ENCODE measurements around the gene PDE8B.
"Not testable (repeated sequence)": the region's sequence is repeated elsewhere in the genome, so short reads cannot be mapped to it uniquely, and the experiment has no call there.

The PDE8B gene

DNA sequence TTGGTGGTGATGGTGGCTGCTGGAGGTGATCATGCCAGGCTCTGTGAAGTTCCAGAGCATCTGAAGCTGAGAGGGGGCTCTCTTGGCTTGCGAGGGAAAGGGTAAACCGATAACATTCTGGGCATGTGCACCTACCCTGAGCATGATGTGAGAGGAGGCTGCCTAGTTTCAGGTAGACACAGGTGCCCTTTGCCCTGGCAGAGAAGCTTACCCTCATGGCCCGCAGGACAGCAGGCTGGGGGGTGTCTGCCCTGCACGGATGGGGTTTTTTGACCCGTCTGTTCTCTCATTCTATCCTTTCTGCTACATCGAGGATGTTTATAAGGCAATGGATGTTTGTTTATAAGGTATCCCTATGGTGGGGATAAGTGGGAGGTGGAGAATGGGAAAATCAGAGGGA lies 148.8 kb downstream of the PDE8B start:
- no peak for DNase-seq (ENCODE audit: low read depth in 2 of 2)

- DNase-seq (ENCODE audit: low read depth in 2 of 2) = no peak
Measured at GRCh38 chr5:77360381-77360780, 149.9 kb downstream of the PDE8B start.

DNA sequence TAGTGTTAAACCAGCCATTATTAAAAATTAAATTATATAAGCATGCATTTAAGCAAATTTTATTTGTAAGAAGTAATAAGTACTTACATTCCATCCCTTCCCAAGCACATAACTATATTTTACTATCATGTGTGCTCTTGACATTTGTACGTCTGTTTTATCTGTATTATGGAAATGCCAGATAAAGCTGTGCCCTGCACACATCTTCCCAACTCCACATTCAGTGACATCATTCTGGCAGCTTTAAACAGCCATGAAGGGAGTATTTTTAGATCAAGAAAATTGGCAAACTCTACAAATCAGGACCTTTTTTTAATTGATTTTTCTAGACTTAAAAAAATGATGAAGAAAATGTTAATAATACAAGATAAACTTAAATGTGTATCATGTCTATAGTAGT lies 150.5 kb downstream of the PDE8B start:
- no peak for DNase-seq (ENCODE audit: low read depth in 2 of 2)

DNA sequence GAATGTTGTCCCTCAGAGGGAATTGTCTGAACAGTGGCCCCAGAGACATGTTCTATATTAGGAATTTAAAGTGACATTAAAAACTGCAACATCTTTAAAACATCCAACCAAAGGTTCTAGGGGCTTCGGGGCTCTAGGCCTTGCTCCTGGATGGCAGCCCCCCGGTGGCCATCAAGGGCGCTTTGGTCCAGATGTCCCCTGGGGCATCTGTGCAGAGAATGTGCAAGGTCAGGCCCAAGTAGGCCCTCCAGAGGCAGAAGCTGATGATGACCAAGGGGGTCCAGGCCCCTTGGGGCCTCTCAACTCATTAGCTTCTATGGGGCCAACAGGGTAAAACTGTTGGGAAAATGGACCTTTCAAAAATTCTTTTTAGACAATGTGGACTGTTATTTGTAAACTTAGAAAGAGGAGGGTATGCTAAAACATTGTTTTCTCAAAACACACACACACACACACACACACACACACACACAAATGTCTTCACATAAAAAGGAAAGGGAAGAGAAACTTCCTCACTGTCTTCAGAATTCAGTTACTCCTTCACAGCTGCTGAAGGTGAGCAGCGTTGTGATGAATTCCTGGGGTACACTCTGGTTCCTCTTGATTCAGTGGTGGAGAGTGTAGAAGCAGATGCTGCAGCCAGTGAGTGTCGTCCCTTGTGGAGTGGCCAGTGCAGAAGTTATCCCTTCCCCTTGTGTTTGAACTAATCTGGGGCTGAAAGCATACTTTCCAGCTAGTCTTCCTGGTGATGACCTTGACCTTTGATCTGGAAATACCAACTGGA lies 156.4 kb downstream of the PDE8B start:
- no peak for DNase-seq (ENCODE audit: low read depth in 2 of 2)

DNA sequence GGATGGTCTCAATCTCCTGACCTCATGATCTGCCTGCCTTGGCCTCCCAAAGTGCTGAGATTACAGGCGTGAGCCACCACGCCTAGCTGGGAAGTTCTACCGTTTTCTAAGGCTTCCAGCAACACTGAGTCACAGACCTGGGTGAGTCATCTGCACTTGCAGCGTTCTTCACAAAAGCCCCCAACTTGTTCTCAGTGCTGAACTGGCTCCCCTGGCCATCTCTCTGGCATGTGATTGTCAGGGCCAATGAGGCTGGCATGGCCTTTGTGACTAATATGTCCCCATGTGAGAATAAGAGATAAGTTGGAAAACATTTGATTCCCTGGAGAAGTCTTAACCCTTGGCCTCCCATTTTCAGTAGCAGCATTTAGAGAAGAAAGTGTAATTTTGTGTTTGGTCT lies 157.3 kb downstream of the PDE8B start:
- peak in 1 of 2 donors; percentile 4 for DNase-seq (ENCODE audit: low read depth in 2 of 2)

- DNase-seq (ENCODE audit: low read depth in 2 of 2) = no peak
Measured at GRCh38 chr5:77368367-77368766, 157.9 kb downstream of the PDE8B start.

GRCh38 chr5:77369566-77369965 lies 159.1 kb downstream of the PDE8B start:
- DNase-seq (ENCODE audit: low read depth in 2 of 2) = no peak

GRCh38 chr5:77374686-77375085 lies 164.2 kb downstream of the PDE8B start:
- no peak for DNase-seq (ENCODE audit: low read depth in 2 of 2)

DNA sequence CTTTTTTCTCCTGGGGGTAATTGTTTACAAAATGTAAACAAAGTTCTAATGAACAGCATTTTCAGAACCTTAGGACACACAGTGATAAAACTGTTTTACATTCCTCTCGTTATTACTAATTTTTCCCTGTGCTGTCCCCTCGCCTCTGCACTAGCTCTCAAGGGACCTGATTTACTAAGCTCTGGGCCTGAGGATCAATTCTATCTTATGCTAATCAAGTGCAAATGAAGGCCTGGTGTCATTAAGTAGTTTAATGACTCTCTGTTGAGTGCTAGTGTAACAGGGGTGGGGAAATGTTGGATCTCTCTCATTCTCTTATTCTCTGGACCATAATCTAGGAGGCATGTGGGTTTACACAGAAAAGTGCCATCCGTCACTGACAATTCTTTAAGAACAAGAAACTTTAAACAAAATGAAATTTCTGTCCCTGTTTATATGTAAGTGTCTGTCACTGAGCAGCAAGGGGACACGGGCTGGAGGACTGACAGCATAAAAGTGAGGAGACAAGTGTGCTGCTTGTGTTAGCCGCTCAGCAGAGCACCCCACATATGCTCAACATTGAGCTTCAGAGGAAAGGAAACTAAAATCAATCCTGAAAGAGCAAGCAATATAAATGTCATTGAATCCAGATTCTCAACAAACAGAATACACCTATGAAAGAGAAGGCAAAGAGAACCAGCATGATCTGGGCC lies 166.3 kb downstream of the PDE8B start:
- no peak for DNase-seq (ENCODE audit: low read depth in 2 of 2)

DNA sequence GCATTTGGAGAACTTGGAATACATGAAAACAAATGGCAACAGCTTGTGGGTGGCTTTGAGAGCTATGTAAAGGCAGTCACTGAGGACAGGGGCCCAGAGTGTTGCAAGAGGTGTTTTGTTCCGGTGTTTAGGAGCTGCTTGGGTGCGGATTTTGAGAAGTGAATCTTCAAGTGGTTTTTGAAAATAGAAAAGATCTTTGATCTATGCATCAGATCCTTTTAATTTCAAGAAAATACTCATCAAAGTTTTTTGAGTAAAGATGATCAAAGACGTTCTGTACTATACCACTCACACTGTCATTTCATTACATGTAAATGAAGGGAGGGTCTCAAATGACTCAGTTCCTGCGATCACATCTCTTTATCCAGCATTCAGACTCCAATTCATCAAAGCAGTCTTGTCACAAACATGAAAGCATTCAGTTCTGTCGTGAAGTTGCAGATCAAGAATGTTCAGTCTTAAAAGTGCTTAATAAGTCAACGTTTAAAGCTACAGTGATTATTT lies 169.1 kb downstream of the PDE8B start:
- peak in 1 of 2 donors; percentile 50 for DNase-seq (ENCODE audit: low read depth in 2 of 2)

DNA sequence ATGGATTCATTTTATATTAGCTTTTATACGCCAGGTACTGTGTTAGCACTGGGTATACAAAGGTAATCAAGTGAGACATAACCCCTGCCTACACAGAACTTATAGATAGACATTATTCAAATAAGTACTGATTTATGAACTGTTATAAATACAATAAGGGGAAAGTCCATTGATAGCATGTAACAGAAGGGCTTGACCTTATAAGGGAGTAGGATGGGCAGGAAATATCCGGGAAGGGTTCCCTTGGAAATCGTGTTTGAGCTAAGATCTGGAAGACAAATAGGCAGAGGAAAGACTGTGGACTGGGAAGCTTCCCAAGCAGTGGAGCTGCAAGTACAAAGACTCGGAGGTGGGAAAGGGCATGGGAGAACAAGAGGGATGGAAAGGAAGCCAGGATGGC lies 170.2 kb downstream of the PDE8B start:
- no peak for DNase-seq (ENCODE audit: low read depth in 2 of 2)

GRCh38 chr5:77383336-77383735 lies 172.9 kb downstream of the PDE8B start:
- DNase-seq (ENCODE audit: low read depth in 2 of 2) = not testable (repeated sequence)

- not testable (repeated sequence) for DNase-seq (ENCODE audit: low read depth in 2 of 2)
Measured at GRCh38 chr5:77386340-77386739, 175.9 kb downstream of the PDE8B start.

DNA sequence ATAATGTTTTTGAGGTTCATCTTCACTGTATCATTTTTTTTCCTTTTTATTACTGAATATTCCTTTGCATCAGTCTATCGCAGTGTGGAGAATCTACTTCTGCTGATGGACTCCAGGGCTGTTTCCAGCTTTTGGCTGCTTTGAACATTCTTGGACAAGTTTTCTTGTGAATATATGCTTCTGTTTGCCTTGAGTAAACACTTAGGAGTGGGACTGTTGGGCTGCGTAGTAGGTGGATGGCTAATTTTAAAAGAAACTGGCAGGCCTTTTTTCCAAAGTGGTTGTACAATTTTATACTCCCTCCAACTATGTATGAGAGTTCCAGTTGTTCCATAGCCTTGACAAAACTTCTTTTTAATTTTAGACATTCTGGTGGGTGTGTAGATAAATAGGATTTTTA lies 179.3 kb downstream of the PDE8B start:
- DNase-seq (ENCODE audit: low read depth in 2 of 2) = no peak

DNA sequence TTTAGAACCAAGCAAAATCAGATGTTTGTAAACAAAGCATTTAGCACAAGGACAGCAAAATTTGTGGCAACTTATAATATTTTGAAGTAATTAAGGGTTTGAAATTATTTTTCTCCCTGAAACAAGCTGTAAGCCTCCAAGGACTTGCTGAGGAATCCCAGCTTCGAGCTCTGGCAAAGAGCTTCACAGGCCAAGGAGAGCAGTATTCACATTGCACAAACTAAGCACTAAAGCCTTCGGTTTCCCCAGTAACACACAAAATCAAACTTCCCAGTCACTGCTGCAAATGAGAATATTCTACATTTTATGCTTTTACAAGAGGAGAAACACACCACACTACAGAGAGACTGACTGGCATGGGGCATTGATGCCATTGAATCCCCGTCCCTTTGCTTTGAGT lies 179.7 kb downstream of the PDE8B start:
- no peak for DNase-seq (ENCODE audit: low read depth in 2 of 2)

DNA sequence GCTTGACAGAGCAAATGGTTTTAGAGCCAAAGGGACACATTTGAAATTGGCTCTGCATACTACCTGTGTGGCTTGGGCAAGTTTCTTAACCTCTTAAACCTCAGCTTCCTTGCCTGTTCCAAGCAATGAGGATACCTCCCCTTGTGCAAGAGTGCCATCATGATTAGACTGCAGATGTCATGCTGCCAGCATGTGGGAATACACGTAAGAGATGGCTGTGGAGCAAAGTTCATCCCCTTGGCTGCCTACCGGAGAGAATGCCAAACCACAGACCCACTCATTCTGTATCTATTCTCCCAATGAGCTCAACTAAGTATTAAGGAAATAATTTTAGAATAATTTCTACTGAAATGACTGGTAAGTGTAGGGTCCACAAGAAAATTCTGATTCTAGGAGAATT lies 180.3 kb downstream of the PDE8B start:
- DNase-seq (ENCODE audit: low read depth in 2 of 2) = no peak

- DNase-seq (ENCODE audit: low read depth in 2 of 2) = no peak
Measured at GRCh38 chr5:77391240-77391765, 180.8 kb downstream of the PDE8B start.

DNA sequence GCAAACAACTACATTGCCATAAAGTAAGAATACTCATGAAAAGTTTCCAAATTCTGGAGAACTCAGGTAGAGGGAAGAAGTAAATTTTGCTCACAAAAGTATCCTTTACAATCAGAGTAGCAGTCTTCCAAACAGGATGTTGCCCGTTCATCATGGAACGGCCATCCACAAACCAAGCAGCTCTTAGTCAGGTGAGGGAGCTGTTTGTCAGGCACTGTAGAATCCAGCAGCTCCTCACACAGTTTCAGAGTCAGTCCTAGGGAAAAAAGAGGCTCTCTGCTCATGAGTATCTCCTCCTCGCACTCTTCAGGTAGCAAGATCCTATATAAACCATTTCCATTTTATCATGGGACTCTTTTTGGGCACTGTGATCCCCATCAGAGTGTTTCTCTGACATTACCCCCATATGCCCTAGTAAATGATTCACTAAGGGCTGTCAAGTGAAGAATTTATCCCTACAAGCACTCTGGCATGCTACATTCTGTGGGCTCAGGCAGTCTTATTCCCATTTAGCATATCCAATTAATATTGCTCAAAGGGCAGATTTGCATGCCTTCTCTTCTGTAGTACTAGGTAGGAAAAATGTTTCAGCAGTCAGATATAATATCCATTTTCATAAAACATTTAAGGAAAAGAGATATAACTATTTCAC lies 183.7 kb downstream of the PDE8B start:
- DNase-seq (ENCODE audit: low read depth in 2 of 2) = no peak

DNA sequence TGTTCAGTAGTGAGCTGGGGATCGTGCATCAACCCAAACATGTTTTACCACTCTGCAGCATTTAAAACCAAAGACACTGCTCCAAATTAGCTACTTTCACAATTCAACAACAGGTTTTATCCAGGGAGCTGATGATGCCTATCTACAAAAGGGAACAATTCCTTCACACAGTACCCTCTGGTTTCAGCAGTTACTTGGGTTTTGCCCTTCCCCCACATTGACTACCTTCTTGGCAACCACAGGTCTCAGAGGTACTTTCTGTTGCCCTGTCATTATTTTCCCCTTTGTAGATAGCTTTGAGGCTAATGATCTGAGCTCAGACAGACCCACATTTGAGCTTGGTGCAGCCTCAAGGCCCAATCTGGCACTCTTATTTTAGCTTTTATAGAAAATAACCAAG lies 185.5 kb downstream of the PDE8B start:
- DNase-seq (ENCODE audit: low read depth in 2 of 2) = no peak

- no peak for DNase-seq (ENCODE audit: low read depth in 2 of 2)
Measured at GRCh38 chr5:77397686-77398292, 187.3 kb downstream of the PDE8B start.

DNA sequence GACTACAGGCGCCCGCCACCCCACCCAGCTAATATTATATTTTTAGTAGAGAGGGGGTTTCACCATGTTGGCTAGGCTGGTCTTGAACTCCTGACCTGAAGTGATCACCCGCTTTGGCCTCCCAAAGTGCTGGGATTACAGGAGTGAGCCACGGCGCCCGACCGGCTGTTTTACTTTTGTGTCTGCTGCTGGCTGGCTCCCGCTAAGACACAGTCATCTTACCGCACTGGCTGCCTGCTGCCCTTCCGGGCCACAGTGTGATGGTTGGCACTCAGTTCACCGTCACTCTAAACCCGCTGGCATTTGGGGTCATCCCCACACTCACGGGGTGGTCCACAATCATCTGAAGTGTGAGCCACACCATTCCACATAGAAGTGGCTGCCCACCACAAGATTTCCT lies 188.0 kb downstream of the PDE8B start:
- DNase-seq (ENCODE audit: low read depth in 2 of 2) = no peak

GRCh38 chr5:77398896-77399295 lies 188.4 kb downstream of the PDE8B start:
- no peak for DNase-seq (ENCODE audit: low read depth in 2 of 2)
